ENCODE results near the gene SLC6A20.
A peak's percentile ranks its signal among the peaks of the same experiment; 100 is the strongest.

SLC6A20 gene, protein sequence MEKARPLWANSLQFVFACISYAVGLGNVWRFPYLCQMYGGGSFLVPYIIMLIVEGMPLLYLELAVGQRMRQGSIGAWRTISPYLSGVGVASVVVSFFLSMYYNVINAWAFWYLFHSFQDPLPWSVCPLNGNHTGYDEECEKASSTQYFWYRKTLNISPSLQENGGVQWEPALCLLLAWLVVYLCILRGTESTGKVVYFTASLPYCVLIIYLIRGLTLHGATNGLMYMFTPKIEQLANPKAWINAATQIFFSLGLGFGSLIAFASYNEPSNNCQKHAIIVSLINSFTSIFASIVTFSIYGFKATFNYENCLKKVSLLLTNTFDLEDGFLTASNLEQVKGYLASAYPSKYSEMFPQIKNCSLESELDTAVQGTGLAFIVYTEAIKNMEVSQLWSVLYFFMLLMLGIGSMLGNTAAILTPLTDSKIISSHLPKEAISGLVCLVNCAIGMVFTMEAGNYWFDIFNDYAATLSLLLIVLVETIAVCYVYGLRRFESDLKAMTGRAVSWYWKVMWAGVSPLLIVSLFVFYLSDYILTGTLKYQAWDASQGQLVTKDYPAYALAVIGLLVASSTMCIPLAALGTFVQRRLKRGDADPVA

GRCh38 chr3:45795882-45796765, at the start of gene SLC6A20:
Gene SLC6A20, minus strand, starts transcription at chr3:45796536. Its CDS starts 117 bp downstream, at chr3:45796419.
- no peak for DNase-seq (ENCODE audit: low read depth in 2 of 2)

- no peak for DNase-seq (ENCODE audit: low read depth in 2 of 2)
Observed at GRCh38 chr3:45844616-45845015, 48.3 kb upstream of the SLC6A20 start.

DNA sequence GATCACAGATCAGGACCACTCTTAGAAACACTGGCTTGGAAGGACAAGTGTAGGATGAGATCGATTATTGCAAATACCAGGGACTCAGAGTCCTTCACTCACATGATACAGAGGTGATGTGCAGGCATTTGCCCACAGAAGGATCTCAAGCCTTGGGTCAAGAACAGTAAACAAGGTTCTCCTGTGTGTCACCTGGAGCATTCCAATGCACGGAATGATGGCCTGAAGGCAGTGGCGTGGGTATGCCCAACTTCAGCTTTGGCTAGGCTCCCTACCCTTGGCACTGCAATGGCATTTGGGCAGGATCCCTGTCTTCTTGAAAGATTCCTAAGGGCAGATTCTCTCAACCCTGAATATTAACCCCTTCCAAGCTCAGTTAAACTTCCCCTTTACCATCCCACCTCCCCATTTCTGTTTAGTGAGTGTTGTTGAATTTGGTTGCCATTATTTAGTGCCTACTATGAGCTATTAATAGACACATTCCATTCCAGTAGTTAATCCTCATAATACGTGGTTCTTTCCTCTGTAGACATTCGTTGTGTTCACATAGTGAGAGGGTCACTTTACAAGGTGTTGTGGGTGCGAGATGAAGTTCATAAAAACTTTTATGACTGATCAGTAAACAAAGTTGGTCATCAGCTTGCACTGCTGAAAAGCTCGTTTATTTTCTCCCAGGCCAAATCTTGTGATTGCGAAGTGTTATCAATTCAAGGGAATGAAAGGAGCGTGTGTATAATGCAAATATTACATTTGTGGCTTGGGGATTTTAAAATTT, 46.7 kb upstream of the SLC6A20 start:
- no peak for DNase-seq (ENCODE audit: low read depth in 2 of 2)

GRCh38 chr3:45841757-45842491, 45.6 kb upstream of the SLC6A20 start, which contains the start of gene LZTFL1:
Gene LZTFL1, minus strand, starts transcription at chr3:45842119. Its CDS starts 128 bp downstream, at chr3:45841991.
- peak; percentile 83 to 84 for DNase-seq (ENCODE audit: low read depth in 2 of 2)

DNA sequence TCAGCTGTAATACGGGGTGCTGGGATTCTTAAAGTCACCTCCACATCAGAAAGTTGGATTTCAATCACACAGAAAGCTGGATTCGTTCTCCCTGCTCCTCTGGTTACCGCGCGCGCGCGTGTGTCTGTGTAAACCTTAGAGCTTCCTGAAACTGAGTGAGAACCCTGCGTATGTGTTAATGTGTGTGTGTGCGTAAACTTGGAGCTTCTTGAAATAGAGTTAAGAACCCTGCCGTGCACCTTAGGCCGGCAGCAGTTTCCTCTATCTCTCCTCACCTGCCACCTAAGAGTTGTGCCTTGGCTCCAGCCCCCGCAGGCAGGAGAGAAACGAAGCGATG, 45.1 kb upstream of the SLC6A20 start:
- DNase-seq (ENCODE audit: low read depth in 2 of 2), result no peak

DNA sequence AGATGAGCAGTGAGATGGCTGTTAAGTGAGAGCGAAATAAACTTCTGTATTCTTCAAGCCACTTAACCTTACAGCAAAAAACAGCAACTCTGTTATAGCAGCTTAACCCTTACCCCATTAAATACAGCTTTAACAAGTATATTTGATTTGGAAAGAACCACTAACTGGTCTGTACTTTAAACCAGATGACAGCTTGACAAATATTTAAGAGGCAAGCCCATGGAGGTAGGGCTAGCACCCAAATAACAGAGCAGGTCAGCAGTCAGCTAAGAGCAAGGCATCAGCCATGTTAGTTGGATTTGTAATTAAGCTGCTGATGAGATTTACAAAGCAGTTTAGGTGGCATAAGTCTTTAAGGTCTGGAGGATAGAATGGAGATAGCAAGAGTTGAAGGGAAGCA, 42.1 kb upstream of the SLC6A20 start:
- DNase-seq (ENCODE audit: low read depth in 2 of 2), result no peak

- DNase-seq (ENCODE audit: low read depth in 2 of 2), result no peak
Observed at GRCh38 chr3:45832699-45833098, 36.4 kb upstream of the SLC6A20 start.

GRCh38 chr3:45830121-45830520, 33.8 kb upstream of the SLC6A20 start:
- no peak for DNase-seq (ENCODE audit: low read depth in 2 of 2)

DNA sequence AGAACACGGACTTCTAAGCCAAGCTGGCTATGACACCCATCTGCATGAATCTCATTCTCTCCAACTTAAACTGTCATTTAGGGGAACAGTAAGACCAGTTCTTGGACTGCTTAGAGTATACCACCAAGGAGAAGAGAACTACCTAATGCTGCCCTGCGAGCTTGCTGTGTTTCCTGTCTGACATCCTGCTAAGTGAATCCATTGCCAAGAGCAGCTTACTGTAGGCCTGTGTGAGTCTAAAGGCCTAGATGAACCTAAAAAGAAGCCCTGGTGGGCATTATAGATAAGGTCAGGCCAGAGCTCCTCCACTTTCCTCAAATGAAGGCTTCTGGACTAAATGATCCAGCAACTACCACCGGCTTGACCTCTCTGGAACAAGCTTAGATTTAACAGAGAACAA, 30.6 kb upstream of the SLC6A20 start:
- no peak for DNase-seq (ENCODE audit: low read depth in 2 of 2)

GRCh38 chr3:45826321-45826720, 30.0 kb upstream of the SLC6A20 start:
- no peak for DNase-seq (ENCODE audit: low read depth in 2 of 2)

- DNase-seq (ENCODE audit: low read depth in 2 of 2), result no peak
Observed at GRCh38 chr3:45821127-45821526, 24.8 kb upstream of the SLC6A20 start.

- DNase-seq (ENCODE audit: low read depth in 2 of 2), result no peak
Observed at GRCh38 chr3:45819543-45819942, 23.2 kb upstream of the SLC6A20 start.

DNA sequence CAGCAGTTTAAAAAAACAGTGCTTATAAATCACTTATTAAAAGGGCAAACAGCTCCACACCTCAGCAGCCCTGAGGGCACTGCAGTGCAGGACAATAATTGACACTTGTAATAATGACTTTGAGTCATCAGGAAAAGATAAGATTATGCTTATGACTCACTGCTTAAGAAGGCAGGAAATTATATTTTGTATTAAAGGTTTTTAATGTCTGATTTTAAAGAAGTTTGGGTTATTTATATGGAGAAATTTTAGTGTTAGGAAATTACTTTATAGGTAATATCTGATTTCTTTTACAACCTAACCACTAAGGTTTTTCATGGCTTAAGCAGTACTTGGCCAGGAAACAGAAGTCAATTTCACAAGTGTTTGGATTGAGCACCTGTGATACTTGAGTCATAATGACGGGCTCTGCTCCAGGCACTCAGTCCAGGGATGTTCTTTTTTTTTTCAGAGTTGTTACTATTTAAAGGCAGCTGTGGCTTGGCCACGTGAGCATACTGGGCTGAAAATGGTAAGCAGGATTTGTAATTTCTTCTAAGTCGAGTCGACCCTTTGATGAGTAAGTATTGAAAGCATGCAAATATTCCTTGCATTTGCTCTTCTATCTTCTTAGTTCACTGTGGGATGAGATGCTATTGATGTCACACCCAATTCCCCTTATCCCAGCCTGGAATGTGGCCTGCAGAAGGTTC, 21.6 kb upstream of the SLC6A20 start:
- no peak for DNase-seq (ENCODE audit: low read depth in 2 of 2)

DNA sequence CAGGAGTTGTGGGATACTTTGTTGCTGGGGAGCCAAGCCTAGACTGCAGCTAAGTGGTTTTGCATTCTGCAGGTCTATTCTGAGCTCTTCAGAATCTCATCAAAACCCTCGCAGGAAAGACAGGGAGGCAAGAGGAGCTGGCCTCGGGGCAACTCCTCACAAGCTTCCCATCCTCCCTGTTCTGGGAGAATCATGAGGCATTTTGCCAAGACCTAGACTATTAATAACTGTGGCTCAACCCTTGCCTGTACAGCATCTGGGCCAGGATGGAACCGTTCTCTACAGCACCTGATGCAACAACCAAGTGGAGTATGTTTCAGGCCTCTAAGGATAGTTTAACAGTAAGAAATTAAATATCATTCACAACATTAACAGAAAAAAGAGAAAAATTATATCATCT, 20.2 kb upstream of the SLC6A20 start:
- DNase-seq (ENCODE audit: low read depth in 2 of 2), result no peak

GRCh38 chr3:45814322-45814721, 18.0 kb upstream of the SLC6A20 start:
- DNase-seq (ENCODE audit: low read depth in 2 of 2), result no peak

DNA sequence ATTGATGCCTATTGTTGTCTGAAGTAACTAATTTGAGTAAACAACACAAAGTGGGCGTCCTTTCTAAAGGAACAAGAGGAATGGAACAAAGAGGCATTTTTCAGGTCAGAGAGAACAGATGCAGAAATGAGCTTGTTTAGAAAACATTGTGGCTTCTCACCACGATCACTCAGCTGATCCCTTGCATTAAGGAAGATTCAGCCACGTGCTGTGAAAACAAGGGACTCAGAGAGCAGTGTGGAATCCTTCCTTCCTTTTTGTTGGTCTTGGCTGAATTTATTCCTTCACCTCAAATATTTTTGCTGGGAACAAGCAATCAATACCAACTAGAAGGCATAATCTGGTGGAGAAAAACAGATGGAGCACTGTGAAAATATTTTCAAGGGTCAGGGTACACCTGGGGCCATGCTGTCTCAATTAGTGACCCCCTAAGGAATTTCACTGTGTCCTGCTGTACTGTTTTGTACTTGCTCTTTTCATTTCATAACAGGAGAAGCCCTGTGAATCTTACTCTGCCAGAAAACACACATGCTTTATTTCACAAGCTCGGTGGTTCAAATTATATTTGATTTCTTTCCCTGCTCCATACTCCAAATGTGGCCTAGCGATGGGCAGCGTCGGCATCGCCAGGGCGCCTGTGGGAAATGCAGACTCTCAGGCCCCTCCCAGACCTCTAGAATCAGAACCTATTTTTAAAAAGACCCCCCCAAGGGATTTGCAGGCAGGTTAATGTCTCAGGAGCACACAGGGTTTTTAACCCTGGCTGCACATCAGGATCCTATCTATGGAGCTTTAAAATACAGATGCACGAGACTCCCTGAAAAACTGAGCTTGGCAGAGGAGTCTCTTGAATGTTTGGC, 11.6 kb upstream of the SLC6A20 start:
- no peak for DNase-seq (ENCODE audit: low read depth in 2 of 2)

DNA sequence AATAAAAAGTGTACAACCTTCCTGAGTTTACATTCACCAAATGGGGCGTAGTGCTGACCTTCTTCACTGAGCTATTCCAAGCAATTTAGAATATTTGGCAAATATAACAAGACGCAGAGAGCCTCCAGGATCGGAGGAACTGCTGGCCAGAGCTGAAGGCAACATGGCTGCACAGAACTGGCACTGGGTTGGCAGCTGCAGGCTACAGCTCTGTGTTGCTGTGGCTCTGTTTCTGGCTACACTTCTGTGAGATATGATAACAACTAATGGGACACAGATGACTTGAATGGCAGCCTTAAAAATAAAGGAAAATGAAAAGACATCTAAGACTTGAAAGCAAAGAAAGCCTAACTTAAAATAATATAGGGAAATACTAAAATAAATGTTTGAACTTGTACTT, 10.8 kb upstream of the SLC6A20 start:
- DNase-seq (ENCODE audit: low read depth in 2 of 2), result no peak

DNA sequence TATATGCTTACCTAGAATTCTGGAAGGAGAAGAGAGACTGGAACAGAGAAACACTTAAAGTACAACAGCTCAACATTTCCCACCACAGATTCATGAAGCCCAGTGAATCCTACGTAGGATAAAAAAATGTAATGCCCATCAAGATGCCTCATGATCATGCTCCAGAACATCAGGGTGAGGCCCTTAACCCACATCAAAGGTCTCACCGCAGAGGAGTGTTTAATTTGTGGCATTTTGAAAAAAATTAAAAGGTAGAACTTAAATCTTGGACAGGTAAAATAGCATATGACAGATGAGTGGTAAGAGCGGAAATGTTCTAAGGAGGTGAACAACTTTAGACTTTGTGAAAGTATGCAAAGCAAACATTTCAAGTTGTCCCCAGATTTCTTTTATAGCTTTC, 9.7 kb upstream of the SLC6A20 start:
- DNase-seq (ENCODE audit: low read depth in 2 of 2), result no peak

GRCh38 chr3:45803252-45803935, 7.1 kb upstream of the SLC6A20 start:
- no peak for DNase-seq (ENCODE audit: low read depth in 2 of 2)
